ENCODE data around the gene FLOT2.

- TF ChIP-seq L3MBTL2 (conservative IDR thresholded peaks at IDR 0.05) (no peak), FOXA1 (IDR thresholded peaks at IDR 0.05) (no peak), SP1 (IDR thresholded peaks at IDR 0.05) (no peak), SUZ12 (IDR thresholded peaks at IDR 0.05) (no peak), LEF1 (IDR thresholded peaks at IDR 0.05; ENCODE audit: borderline replicate concordance) (no peak), ELF4 (IDR thresholded peaks at IDR 0.05) (no peak), PKNOX1 (IDR thresholded peaks at IDR 0.05) (no peak), FOXM1 (IDR thresholded peaks at IDR 0.05; ENCODE audit: borderline replicate concordance) (no peak), TARDBP (IDR thresholded peaks at IDR 0.05) (no peak), HDGF (IDR thresholded peaks at IDR 0.05; ENCODE audit: borderline replicate concordance) (no peak), FOXK2 (IDR thresholded peaks at IDR 0.05) (no peak)
These were observed 45.4 kb upstream of the FLOT2 start for GRCh38 chr17:28942925-28943324.

Data from HEK293T (cell line).